Non-pigmented ciliary epithelial cell (primary cell): ENCODE measurements around the gene CELF6.

Source experiments
- DNase-seq: peaks from one replicate; pipeline ENCODE4 v3.0.0-alpha.2; 2010; ENCODE audit warnings: low read depth

CELF6 gene

GRCh38 chr15:72271895-72272212 lies 48.1 kb downstream of the CELF6 start:
- DNase-seq, result no peak

GRCh38 chr15:72271221-72271620 lies 48.7 kb downstream of the CELF6 start:
- no peak for DNase-seq

GRCh38 chr15:72269739-72270138 lies 50.2 kb downstream of the CELF6 start:
- DNase-seq, result no peak

GRCh38 chr15:72265031-72265430 lies 54.9 kb downstream of the CELF6 start:
- no peak for DNase-seq

- DNase-seq, result no peak
These were observed 67.2 kb downstream of the CELF6 start for GRCh38 chr15:72252663-72253299.

- no peak for DNase-seq
These were observed 70.7 kb downstream of the CELF6 start for GRCh38 chr15:72249142-72249810.

- DNase-seq, result no peak
These were observed 71.4 kb downstream of the CELF6 start for GRCh38 chr15:72248514-72248913.

- no peak for DNase-seq
These were observed 77.1 kb downstream of the CELF6 start for GRCh38 chr15:72242775-72243370.

GRCh38 chr15:72239652-72240051 lies 80.3 kb downstream of the CELF6 start:
- DNase-seq, result no peak

GRCh38 chr15:72238586-72238985 lies 81.4 kb downstream of the CELF6 start:
- no peak for DNase-seq

- no peak for DNase-seq
These were observed 82.1 kb downstream of the CELF6 start for GRCh38 chr15:72237853-72238224.

GRCh38 chr15:72237029-72237852 lies 82.7 kb downstream of the CELF6 start:
- DNase-seq, result peak; percentile 96

GRCh38 chr15:72236381-72237003 lies 83.5 kb downstream of the CELF6 start:
- DNase-seq, result no peak

- no peak for DNase-seq
These were observed 84.7 kb downstream of the CELF6 start for GRCh38 chr15:72235298-72235697.
